PC-9 (cell line): ENCODE results near the gene CTNND2. TPM values are rescaled to one million over a fixed set of nuclear protein-coding genes. Genes with fewer than 3 reads are reported as not detected.
A peak's percentile ranks its signal among the peaks of the same experiment; 100 is the strongest.

Experiments used
- BruUV-seq: library from RNA; stranded (reverse); fragments of 400-500 nt; replicated peaks from 2 replicates; lab custom pipeline; 2021; lab: Mats Ljungman, UMichigan
- CTCF ChIA-PET: fragments of 300-600 bp; sonication (Branson Sonifier 250); formaldehyde crosslinking; loops from one replicate; lab custom pipeline; 2022; ENCODE audit warnings: antibody characterized with exemption; lab: Charles Lee
- POLR2A ChIA-PET: fragments of 300-600 bp; sonication (Branson Sonifier 250); formaldehyde crosslinking; loops from one replicate; lab custom pipeline; 2022; ENCODE audit warnings: antibody characterized with exemption; ENCODE audit not compliant: unreplicated experiment; lab: Charles Lee
- DNase-seq, 2 experiments: peaks; one replicate each; pipeline versions ENCODE4 v3.0.0 to v3.0.0-alpha.2; 2015 to 2022; ENCODE audit warnings: mixed read lengths in 1 of 2
- H2AFZ ChIP-seq: fragments of 200-600 bp; sonication (generic); 2 replicates; pipeline ENCODE4 v1.8.1; 2017; ENCODE audit warnings: antibody characterized with exemption
- H3F3A ChIP-seq: fragments of 200-600 bp; sonication (generic); 2 replicates; pipeline ENCODE4 v1.8.1; 2017; ENCODE audit warnings: antibody characterized with exemption, mild to moderate bottlenecking, low read depth; ENCODE audit not compliant: insufficient read depth
- H3K27ac ChIP-seq: fragments of 200-600 bp; sonication (generic); 2 replicates; pipeline ENCODE4 v1.6.1; 2016; ENCODE audit warnings: mixed run types
- H3K27me3 ChIP-seq: fragments of 200-600 bp; sonication (generic); 2 replicates; pipeline ENCODE4 v1.6.1; 2016; ENCODE audit warnings: low read depth, mixed run types; ENCODE audit not compliant: insufficient read depth
- H3K36me3 ChIP-seq: fragments of 200-600 bp; sonication (generic); 2 replicates; pipeline ENCODE4 v1.6.1; 2016; ENCODE audit warnings: low read depth, mixed run types
- H3K4me1 ChIP-seq: fragments of 200-600 bp; sonication (generic); replicated peaks from 2 replicates; pipeline ENCODE4 v1.6.1; 2016; ENCODE audit warnings: mixed run types; ENCODE audit not compliant: insufficient read depth
- H3K4me2 ChIP-seq: fragments of 200-600 bp; sonication (generic); 2 replicates; pipeline ENCODE4 v1.6.1; 2017; ENCODE audit warnings: mixed run types
- H3K4me3 ChIP-seq: fragments of 200-600 bp; sonication (generic); 2 replicates; pipeline ENCODE4 v1.6.1; 2016; ENCODE audit warnings: mixed run types
- H3K79me2 ChIP-seq: fragments of 200-600 bp; sonication (generic); 2 replicates; pipeline ENCODE4 v1.6.1; 2017; ENCODE audit warnings: low read depth, mixed run types
- H3K9me2 ChIP-seq: fragments of 200-600 bp; sonication (generic); 2 replicates; pipeline ENCODE4 v1.8.1; 2017; ENCODE audit warnings: mild to moderate bottlenecking; ENCODE audit not compliant: insufficient read depth
- H3K9me3 ChIP-seq: fragments of 200-600 bp; sonication (generic); 2 replicates; pipeline ENCODE4 v1.8.1; 2016; ENCODE audit warnings: low read depth; ENCODE audit not compliant: insufficient read depth
- H4K20me1 ChIP-seq: fragments of 200-600 bp; sonication (generic); 2 replicates; pipeline ENCODE4 v1.8.1; 2017; ENCODE audit not compliant: insufficient read depth
- CTCF ChIP-seq: fragments of 200-600 bp; sonication (generic); conservative IDR thresholded peaks from 2 replicates; pipeline ENCODE4 v1.6.1; 2017; ENCODE audit warnings: mixed run types, antibody characterized with exemption, mild to moderate bottlenecking, moderate library complexity
- EZH2 ChIP-seq: fragments of 200-600 bp; sonication (generic); IDR thresholded peaks from 2 replicates; pipeline ENCODE4 v1.8.0; 2017; ENCODE audit warnings: antibody characterized with exemption, low read depth
- intact Hi-C: fragments of 100-400 bp; cut with micrococcal nuclease; formaldehyde crosslinking; loops from one replicate; pipeline ENCODE4 v1.10.0; 2022; ENCODE audit not compliant: unreplicated experiment
- total RNA-seq: library from RNA; stranded (reverse); gene quantifications from 2 replicates; pipeline ENCODE4 v1.2.3, GENCODE V29; 2021

CTNND2 gene
- total RNA-seq, 1 experiment from 2014 or later, result not detected

- Histone ChIP-seq H3K27me3 (no peaks in the 10 kb centered on the region), H3K4me2 (no peak overlapping the region), H3K36me3 (no peaks in the 10 kb centered on the region), H3K9me3 (no peaks in the 10 kb centered on the region; the same call in 1 of the 2 replicates), H2AFZ (no peak overlapping the region), H3F3A (0 out of 2 replicates have a peak, but pooled peaks cover 3% of the 10 kb centered on the region), H3K4me3 (no peak overlapping the region), H3K79me2 (no peaks in the 10 kb centered on the region), H3K27ac (no peak overlapping the region), H4K20me1 (no peaks in the 10 kb centered on the region), H3K9me2 (no peaks in the 10 kb centered on the region), H3K4me1 (peaks cover 18% of the 10 kb centered on the region)
- no peak for DNase-seq
- ChIA-PET POLR2A (interaction anchor here (0.9 kb wide), 1 partner anchor 567 kb away, joined by 6 read pairs; no protein-coding TSS in a partner anchor), CTCF (no interaction called here)
- no TSS peak for BruUV-seq
- TF ChIP-seq EZH2 (no peak), CTCF (no peak)
- intact Hi-C loops, result no loop called here
Measured at GRCh38 chr5:11252075-11252474, 652.2 kb downstream of the CTNND2 start.

DNA sequence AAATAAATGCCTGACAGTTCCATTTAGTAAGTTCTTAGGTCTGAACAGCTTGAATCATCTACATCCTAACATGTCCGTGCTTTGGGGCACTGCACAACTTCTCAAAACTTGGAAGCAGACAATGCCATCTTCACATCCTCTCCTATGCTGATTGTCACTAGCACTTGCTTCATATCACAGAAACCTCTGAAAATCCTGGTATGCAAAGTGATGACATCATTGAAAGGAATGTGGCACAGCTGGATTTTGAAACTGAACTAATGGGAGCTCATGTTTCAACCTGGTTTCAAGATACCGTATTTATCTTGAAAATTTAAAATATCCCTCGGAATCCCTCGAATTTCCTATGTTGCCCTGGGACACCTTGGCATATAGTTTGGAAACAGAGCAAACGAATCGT is 653.0 kb downstream of the CTNND2 start:
- intact Hi-C loops, result loop anchor here (1.0 kb wide), 1 partner anchor 549 kb away; no protein-coding TSS in a partner anchor
- Histone ChIP-seq H3K4me2 (peak overlapping the region; percentile 62), H4K20me1 (no peaks in the 10 kb centered on the region), H3K4me1 (peaks cover 18% of the 10 kb centered on the region), H3K27me3 (no peaks in the 10 kb centered on the region), H3F3A (0 out of 2 replicates have a peak, but pooled peaks cover 3% of the 10 kb centered on the region), H2AFZ (no peak overlapping the region), H3K9me3 (no peaks in the 10 kb centered on the region; the same call in 1 of the 2 replicates), H3K4me3 (0 out of 2 replicates have a peak overlapping the region, but pooled peaks have one; percentile 9), H3K36me3 (no peaks in the 10 kb centered on the region), H3K9me2 (no peaks in the 10 kb centered on the region), H3K79me2 (no peaks in the 10 kb centered on the region), H3K27ac (no peak overlapping the region)
- ChIA-PET POLR2A (interaction anchor here (0.9 kb wide), 1 partner anchor 566 kb away, joined by 6 read pairs; no protein-coding TSS in a partner anchor), CTCF (interaction anchor here (0.5 kb wide), 1 partner anchor 1731 kb away, joined by 4 read pairs; no protein-coding TSS in a partner anchor)
- DNase-seq, result peak; percentile 51 to 74
- TF ChIP-seq EZH2 (no peak), CTCF (no peak)
- BruUV-seq, result no TSS peak

DNA sequence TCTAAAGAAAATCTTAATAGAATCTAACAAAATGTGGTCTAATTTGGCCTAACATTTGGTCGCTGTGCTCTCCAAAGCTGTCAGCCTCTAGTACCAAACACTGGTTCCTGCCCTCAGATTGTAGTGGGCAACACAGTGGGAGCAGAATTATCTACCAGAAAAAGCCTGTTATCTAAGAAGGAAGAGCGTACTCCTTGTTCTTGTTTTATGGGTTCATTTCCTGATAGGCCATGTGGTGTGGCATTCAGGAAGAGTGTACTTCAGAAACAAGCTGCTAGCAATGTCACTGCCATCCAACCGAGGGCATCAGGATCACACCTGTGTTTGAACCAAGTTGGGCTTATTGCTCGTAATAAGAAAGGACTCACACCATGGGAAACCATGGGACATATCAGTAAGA is 655.3 kb downstream of the CTNND2 start:
- Histone ChIP-seq H3K36me3 (no peaks in the 10 kb centered on the region), H3K4me2 (no peak overlapping the region), H3K27me3 (no peaks in the 10 kb centered on the region), H3K4me3 (no peak overlapping the region), H3K27ac (no peak overlapping the region), H3K9me2 (no peaks in the 10 kb centered on the region), H3K79me2 (no peaks in the 10 kb centered on the region), H4K20me1 (no peaks in the 10 kb centered on the region), H3K9me3 (no peaks in the 10 kb centered on the region; the same call in 1 of the 2 replicates), H2AFZ (no peak overlapping the region), H3K4me1 (peaks cover 18% of the 10 kb centered on the region), H3F3A (0 out of 2 replicates have a peak, but pooled peaks cover 3% of the 10 kb centered on the region)
- no TSS peak for BruUV-seq
- ChIA-PET CTCF (no interaction called here), POLR2A (no interaction called here)
- DNase-seq, result no peak
- intact Hi-C loops, result no loop called here
- TF ChIP-seq EZH2 (no peak), CTCF (no peak)
